NCI-H524 (cell line): ENCODE measurements around the gene APOBEC3G.
"Not testable (repeated sequence)": the region's sequence is repeated elsewhere in the genome, so short reads cannot be mapped to it uniquely, and the experiment has no call there.

Experiments used
- DNase-seq, 2 experiments: peaks; one replicate each; lab custom pipeline; 2025; lab: John Stamatoyannopoulos, UW

The APOBEC3G gene

GRCh38 chr22:39077026-39077840 is at the start of gene APOBEC3G:
TSS of gene APOBEC3G (plus strand) at chr22:39077275. CDS start at chr22:39077362, 87 bp downstream.
- DNase-seq = not testable (repeated sequence)

GRCh38 chr22:39027717-39028116 is 49.4 kb upstream of the APOBEC3G start:
- no peak for DNase-seq

GRCh38 chr22:39028281-39028680 is 48.8 kb upstream of the APOBEC3G start:
- DNase-seq = no peak

GRCh38 chr22:39029227-39029626 is 47.8 kb upstream of the APOBEC3G start:
- DNase-seq = no peak

- no peak for DNase-seq
Measured at GRCh38 chr22:39030705-39031104, 46.4 kb upstream of the APOBEC3G start.

GRCh38 chr22:39031434-39032295 is 45.4 kb upstream of the APOBEC3G start:
- not testable (repeated sequence) for DNase-seq

- not testable (repeated sequence) for DNase-seq
Measured at GRCh38 chr22:39037071-39037470, 40.0 kb upstream of the APOBEC3G start.

GRCh38 chr22:39039306-39040126 is 37.6 kb upstream of the APOBEC3G start:
- no peak for DNase-seq

GRCh38 chr22:39040155-39040537 is 36.9 kb upstream of the APOBEC3G start:
- not testable (repeated sequence) for DNase-seq

GRCh38 chr22:39040538-39041296 is 36.4 kb upstream of the APOBEC3G start, which contains the start of gene APOBEC3F:
TSS of gene APOBEC3F (plus strand) at chr22:39040864. CDS start at chr22:39040961, 97 bp downstream.
- not testable (repeated sequence) for DNase-seq

GRCh38 chr22:39041908-39042307 is 35.2 kb upstream of the APOBEC3G start:
- no peak for DNase-seq

- not testable (repeated sequence) for DNase-seq
Measured at GRCh38 chr22:39043063-39043462, 34.0 kb upstream of the APOBEC3G start.

GRCh38 chr22:39045136-39045535 is 31.9 kb upstream of the APOBEC3G start:
- not testable (repeated sequence) for DNase-seq

GRCh38 chr22:39049486-39049885 is 27.6 kb upstream of the APOBEC3G start:
- DNase-seq = not testable (repeated sequence)

- DNase-seq = not testable (repeated sequence)
Measured at GRCh38 chr22:39051844-39052495, 25.1 kb upstream of the APOBEC3G start.

- no peak for DNase-seq
Measured at GRCh38 chr22:39055658-39056057, 21.4 kb upstream of the APOBEC3G start.

- DNase-seq = not testable (repeated sequence)
Measured at GRCh38 chr22:39061290-39061689, 15.8 kb upstream of the APOBEC3G start.

- not testable (repeated sequence) for DNase-seq
Measured at GRCh38 chr22:39061951-39062350, 15.1 kb upstream of the APOBEC3G start.

- DNase-seq = not testable (repeated sequence)
Measured at GRCh38 chr22:39063904-39064303, 13.2 kb upstream of the APOBEC3G start.
